Osteocyte (in vitro differentiated cells): Measurements from ENCODE around the gene CAPN13. TPM values are rescaled to one million over a fixed set of nuclear protein-coding genes. Genes with fewer than 3 reads are reported as not detected.

Source experiments
- DNase-seq: peaks from one replicate; pipeline ENCODE4 v3.0.0; 2021; ENCODE audit warnings: mixed read lengths; ENCODE audit not compliant: unreplicated experiment; ENCODE audit errors: extremely low spot score
- H3K27ac Mint-ChIP-seq: one replicate; pipeline ENCODE4 v1.8.0; 2021; ENCODE audit warnings: mild to moderate bottlenecking, mixed read lengths; ENCODE audit not compliant: unreplicated experiment
- H3K27me3 Mint-ChIP-seq: one replicate; pipeline ENCODE4 v1.8.0; 2021; ENCODE audit warnings: mixed read lengths; ENCODE audit not compliant: unreplicated experiment
- H3K36me3 Mint-ChIP-seq: one replicate; pipeline ENCODE4 v1.8.0; 2021; ENCODE audit warnings: mixed read lengths; ENCODE audit not compliant: unreplicated experiment
- H3K4me1 Mint-ChIP-seq: one replicate; pipeline ENCODE4 v1.8.0; 2021; ENCODE audit warnings: mixed read lengths; ENCODE audit not compliant: unreplicated experiment
- H3K4me3 Mint-ChIP-seq: one replicate; pipeline ENCODE4 v1.8.0; 2021; ENCODE audit warnings: mild to moderate bottlenecking, moderate library complexity, mixed read lengths; ENCODE audit not compliant: unreplicated experiment
- H3K9me3 Mint-ChIP-seq: one replicate; pipeline ENCODE4 v1.8.0; 2021; ENCODE audit warnings: mixed read lengths; ENCODE audit not compliant: unreplicated experiment
- total RNA-seq: library from RNA; stranded (reverse); gene quantifications from 2 replicates; pipeline ENCODE4 v1.2.1, GENCODE V29; 2021
- TF ChIP-seq, protein P1 (sequence below): fragments of 200-600 bp; sonication (generic); IDR thresholded peaks from 2 replicates; pipeline ENCODE4 v1.5.0; 2021; ENCODE audit warnings: antibody characterized with exemption, mild to moderate bottlenecking, moderate library complexity

Gene CAPN13
- total RNA-seq, 1 donor from 2014 or later: not detected

DNA sequence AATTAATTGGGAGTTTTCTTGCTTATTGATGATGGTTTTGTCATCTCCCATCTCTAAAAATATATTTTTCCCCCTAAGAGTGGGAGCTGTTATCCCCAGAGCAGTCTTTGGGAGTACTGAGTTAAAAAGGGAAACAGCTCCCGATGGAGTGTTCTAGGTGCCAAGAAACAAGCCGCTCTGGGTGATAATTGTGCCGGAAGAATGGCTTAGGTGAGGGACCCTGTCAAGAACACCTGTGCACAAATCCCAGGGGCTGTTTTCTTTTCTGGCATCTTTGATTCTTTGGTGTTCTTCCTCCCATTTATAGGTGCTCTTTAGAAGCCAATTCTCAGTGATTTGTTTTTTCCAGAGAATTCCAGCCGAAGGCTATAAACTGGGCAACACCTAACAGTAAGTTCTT lies 1.4 kb upstream of the CAPN13 start:
- Mint-ChIP-seq H3K27ac (no peak overlapping the region), H3K4me1 (no peaks in the 10 kb centered on the region), H3K36me3 (no peaks in the 10 kb centered on the region), H3K9me3 (no peaks in the 10 kb centered on the region), H3K4me3 (no peak overlapping the region), H3K27me3 (peaks cover 2% of the 10 kb centered on the region)
- DNase-seq: no peak
- TF ChIP-seq, protein P1, sequence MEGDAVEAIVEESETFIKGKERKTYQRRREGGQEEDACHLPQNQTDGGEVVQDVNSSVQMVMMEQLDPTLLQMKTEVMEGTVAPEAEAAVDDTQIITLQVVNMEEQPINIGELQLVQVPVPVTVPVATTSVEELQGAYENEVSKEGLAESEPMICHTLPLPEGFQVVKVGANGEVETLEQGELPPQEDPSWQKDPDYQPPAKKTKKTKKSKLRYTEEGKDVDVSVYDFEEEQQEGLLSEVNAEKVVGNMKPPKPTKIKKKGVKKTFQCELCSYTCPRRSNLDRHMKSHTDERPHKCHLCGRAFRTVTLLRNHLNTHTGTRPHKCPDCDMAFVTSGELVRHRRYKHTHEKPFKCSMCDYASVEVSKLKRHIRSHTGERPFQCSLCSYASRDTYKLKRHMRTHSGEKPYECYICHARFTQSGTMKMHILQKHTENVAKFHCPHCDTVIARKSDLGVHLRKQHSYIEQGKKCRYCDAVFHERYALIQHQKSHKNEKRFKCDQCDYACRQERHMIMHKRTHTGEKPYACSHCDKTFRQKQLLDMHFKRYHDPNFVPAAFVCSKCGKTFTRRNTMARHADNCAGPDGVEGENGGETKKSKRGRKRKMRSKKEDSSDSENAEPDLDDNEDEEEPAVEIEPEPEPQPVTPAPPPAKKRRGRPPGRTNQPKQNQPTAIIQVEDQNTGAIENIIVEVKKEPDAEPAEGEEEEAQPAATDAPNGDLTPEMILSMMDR: no peak

- no peak overlapping the region for H3K27ac Mint-ChIP-seq
- H3K4me3 Mint-ChIP-seq: no peak overlapping the region
- TF ChIP-seq, protein P1: no peak
- H3K4me1 Mint-ChIP-seq: no peaks in the 10 kb centered on the region
- H3K9me3 Mint-ChIP-seq: no peaks in the 10 kb centered on the region
- peaks cover 2% of the 10 kb centered on the region for H3K27me3 Mint-ChIP-seq
- no peaks in the 10 kb centered on the region for H3K36me3 Mint-ChIP-seq
- DNase-seq: no peak
Measured at GRCh38 chr2:30803281-30803680, 4.0 kb downstream of the CAPN13 start.

DNA sequence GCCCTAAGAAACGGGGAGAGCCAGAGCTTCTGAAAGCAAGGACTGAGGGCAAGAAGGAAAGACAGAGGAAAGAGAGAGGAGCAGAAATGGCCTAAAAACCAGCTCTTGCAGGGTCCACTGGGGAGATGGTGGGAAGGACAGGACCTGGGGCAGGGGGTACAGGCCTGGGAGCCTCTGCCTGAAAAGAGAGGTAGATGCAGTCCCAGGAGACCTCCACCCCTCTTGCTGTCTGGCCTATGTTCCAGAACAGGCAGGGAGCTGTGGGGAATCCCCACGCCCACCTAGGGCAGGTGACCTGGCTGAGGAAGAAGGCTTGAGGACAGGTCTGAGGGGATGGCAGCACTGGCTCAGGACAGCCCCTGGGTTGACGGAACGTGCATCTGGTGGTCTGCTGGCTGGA lies 4.6 kb downstream of the CAPN13 start:
- Mint-ChIP-seq H3K27me3 (peaks cover 2% of the 10 kb centered on the region), H3K27ac (no peak overlapping the region), H3K9me3 (no peaks in the 10 kb centered on the region), H3K4me1 (no peaks in the 10 kb centered on the region), H3K4me3 (no peak overlapping the region), H3K36me3 (no peaks in the 10 kb centered on the region)
- no peak for DNase-seq
- TF ChIP-seq, protein P1: no peak

GRCh38 chr2:30801821-30802455 lies 5.3 kb downstream of the CAPN13 start:
- Mint-ChIP-seq H3K9me3 (no peaks in the 10 kb centered on the region), H3K4me3 (no peak overlapping the region), H3K27me3 (peaks cover 2% of the 10 kb centered on the region), H3K4me1 (no peaks in the 10 kb centered on the region), H3K27ac (no peak overlapping the region), H3K36me3 (no peaks in the 10 kb centered on the region)
- TF ChIP-seq, protein P1: no peak
- no peak for DNase-seq

DNA sequence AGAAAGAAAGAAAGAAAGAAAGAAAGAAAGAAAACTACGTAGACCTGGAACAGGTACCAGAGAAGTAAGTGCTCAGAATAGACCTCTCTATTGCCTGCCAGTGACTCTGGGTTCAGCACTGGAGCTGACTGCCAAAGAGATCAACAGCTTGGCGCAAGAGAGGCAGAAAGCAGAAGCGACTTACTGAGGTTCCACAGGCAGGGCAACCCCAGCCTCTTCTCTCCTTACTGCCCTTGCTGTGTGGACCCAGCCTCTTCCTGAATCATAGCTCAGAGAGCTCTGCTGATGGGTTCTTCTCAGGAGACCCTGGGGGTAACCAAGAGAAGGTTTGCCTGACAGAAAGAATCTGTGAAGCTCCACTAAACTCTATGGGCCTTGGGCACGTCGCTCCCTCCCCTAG lies 7.1 kb downstream of the CAPN13 start:
- H3K27ac Mint-ChIP-seq: no peak overlapping the region
- TF ChIP-seq, protein P1: no peak
- no peaks in the 10 kb centered on the region for H3K9me3 Mint-ChIP-seq
- no peaks in the 10 kb centered on the region for H3K4me1 Mint-ChIP-seq
- H3K27me3 Mint-ChIP-seq: no peaks in the 10 kb centered on the region
- no peaks in the 10 kb centered on the region for H3K36me3 Mint-ChIP-seq
- H3K4me3 Mint-ChIP-seq: no peak overlapping the region
- DNase-seq: no peak
